Adrenal gland (tissue), 19 donors: ENCODE results near the gene ZNF101. TPM values are rescaled to one million over a fixed set of nuclear protein-coding genes. Genes with fewer than 3 reads are reported as not detected.

ENCODE experiments used
- DNase-seq, 7 donors: peaks; one replicate each; pipeline ENCODE4 v3.0.0-alpha.2; 2019 to 2020
- H3K27ac ChIP-seq, 5 donors: fragments of 200-600 bp; sonication (generic) in 4 of 5; 1 replicate in 3 of 5; 2 replicates in 2 of 5; pipeline versions ENCODE4 v1.5.1 to v1.8.0; 2016 to 2020; ENCODE audit warnings: mild to moderate bottlenecking in 1 of 5
- H3K27me3 ChIP-seq: fragments of 200-600 bp; 2 replicates; pipeline ENCODE4 v1.8.0; 2021
- H3K36me3 ChIP-seq, 2 donors: fragments of 200-600 bp; replicated peaks in 1 of 2; 1 replicate in 1 of 2; 2 replicates in 1 of 2; pipeline versions ENCODE4 v1.5.1 to v1.8.0; 2018 to 2022
- H3K4me1 ChIP-seq, 2 donors: fragments of 200-600 bp; replicated peaks in 1 of 2; 1 replicate in 1 of 2; 2 replicates in 1 of 2; pipeline versions ENCODE4 v1.5.1 to v1.8.0; 2018 to 2021
- H3K4me3 ChIP-seq, 4 donors: fragments of 200-600 bp; sonication (generic) in 3 of 4; one replicate each; pipeline ENCODE4 v1.5.1; 2016 to 2018
- H3K9me3 ChIP-seq, 3 donors: fragments of 200-600 bp; sonication (generic) in 1 of 3; replicated peaks in 1 of 3; 1 replicate in 2 of 3; 2 replicates in 1 of 3; pipeline versions ENCODE4 v1.5.1 to v1.8.0; 2016 to 2021
- POLR2A ChIP-seq, 2 donors: fragments of 450-650 bp; IDR thresholded peaks; one replicate each; pipeline ENCODE4 v1.6.1; 2017; ENCODE audit warnings: antibody characterized with exemption in 2 of 2, mild to moderate bottlenecking in 2 of 2, moderate library complexity in 1 of 2
- WGBS, 4 donors: extraction: QIAGEN DNeasy Blood & Tissue Kit in 2 of 4; methylation state at CpG; one replicate each; pipeline versions ENCODE4 v1.1.5 to v1.1.7; 2013 to 2017; 5-methylcytosine and 5-hydroxymethylcytosine counted together
- intact Hi-C, 2 donors: fragments of 100-400 bp; cut with DNase I; formaldehyde crosslinking; loops; one replicate each; pipeline versions ENCODE4 v1.14.1 to v1.15.0; 2022 to 2023
- long read RNA-seq, 10 donors: library from polyadenylated mRNA in 3 of 10; unstranded in 2 of 10; stranded (forward) in 1 of 10; transcript quantifications; one replicate each; pipeline ENCODE4 v2.0.0 and lab custom pipeline, GENCODE V29; 2021 to 2026
- polyA plus RNA-seq, 3 donors: library from polyadenylated mRNA; stranded (reverse); fragments of 200-250 nt in 2 of 3; fragments of 350-450 nt in 1 of 3; fragmentation: Illumina TruSeq in 1 of 3; extraction: RNeasy Lipid Tissue Mini Kit (QIAGEN cat#74804) in 1 of 3; gene quantifications; one replicate each; pipeline ENCODE4 v1.2.3, GENCODE V29; 2013 to 2014
- total RNA-seq, 9 donors: library from RNA; depleted of rRNA in 4 of 9; stranded (reverse); fragments of >200 nt in 4 of 9; fragments of 120-200 nt in 1 of 9; fragmentation: NEBNext Ultra II Directional in 1 of 9; extraction: Animal tissue kit (Norgen Biotek cat#: 25700) in 1 of 9; gene quantifications; one replicate each; pipeline versions ENCODE4 v1.1.0 to v1.2.4, GENCODE V29; 2013 to 2023
- TF ChIP-seq, protein P1 (sequence below), 6 experiments: fragments of 450-650 bp in 4 of 6; fragments of 200-600 bp in 2 of 6; sonication (generic) in 1 of 6; IDR thresholded peaks; 1 replicate in 5 of 6; 2 replicates in 1 of 6; pipeline versions ENCODE4 v1.5.1 to v1.8.0; 2016 to 2021; ENCODE audit warnings: antibody characterized with exemption in 6 of 6, mild to moderate bottlenecking in 2 of 6, moderate library complexity in 1 of 6
- donor health status: healthy with polysubstance abuse.
- donor health status: Bipolar disorder and iron deficiency.
- donor health status: DM: yes; HTN: yes; CAD: no.
- donor health status: DM: no; HTN: no; CAD: no.
- donor health status: DM: no; HTN: no; CAD: no.
- donor health status: DM: yes; HTN: yes; CAD: no.

Gene ZNF101
- 1 to 10 TPM; 1.3 to 9.8 (median 6.4) TPM for total RNA-seq
- polyA plus RNA-seq = 10 to 100 TPM in 1 of 3 donors, 1 to 10 TPM in 2; 6.0 to 11.8 (median 6.2) TPM
- long read RNA-seq, donor 1 = 0 reads
- long read RNA-seq, donor 2 = 0 reads
- long read RNA-seq, donor 3, partial matches to known transcripts = 0 of 1 reads
- long read RNA-seq, donor 3, other reads (novel, unspliced or antisense) = 0 of 1 reads
- long read RNA-seq, donor 4, partial matches to known transcripts = 0 of 1 reads
- long read RNA-seq, donor 4, other reads (novel, unspliced or antisense) = 1 of 1 reads
- long read RNA-seq, donor 5, partial matches to known transcripts = 0 of 4 reads
- long read RNA-seq, donor 5, other reads (novel, unspliced or antisense) = 2 of 4 reads
- long read RNA-seq, donor 6, full-length matches to known transcripts = 1 of 1 reads
- long read RNA-seq, donor 6, partial matches to known transcripts = 0 of 1 reads
- long read RNA-seq, donor 6, other reads (novel, unspliced or antisense) = 0 of 1 reads
- long read RNA-seq, donor 7 = 0 reads
- long read RNA-seq, donor 8 = 0 reads
- long read RNA-seq, donor 9 = 0 reads
- long read RNA-seq, donor 10 = 0 reads

DNA sequence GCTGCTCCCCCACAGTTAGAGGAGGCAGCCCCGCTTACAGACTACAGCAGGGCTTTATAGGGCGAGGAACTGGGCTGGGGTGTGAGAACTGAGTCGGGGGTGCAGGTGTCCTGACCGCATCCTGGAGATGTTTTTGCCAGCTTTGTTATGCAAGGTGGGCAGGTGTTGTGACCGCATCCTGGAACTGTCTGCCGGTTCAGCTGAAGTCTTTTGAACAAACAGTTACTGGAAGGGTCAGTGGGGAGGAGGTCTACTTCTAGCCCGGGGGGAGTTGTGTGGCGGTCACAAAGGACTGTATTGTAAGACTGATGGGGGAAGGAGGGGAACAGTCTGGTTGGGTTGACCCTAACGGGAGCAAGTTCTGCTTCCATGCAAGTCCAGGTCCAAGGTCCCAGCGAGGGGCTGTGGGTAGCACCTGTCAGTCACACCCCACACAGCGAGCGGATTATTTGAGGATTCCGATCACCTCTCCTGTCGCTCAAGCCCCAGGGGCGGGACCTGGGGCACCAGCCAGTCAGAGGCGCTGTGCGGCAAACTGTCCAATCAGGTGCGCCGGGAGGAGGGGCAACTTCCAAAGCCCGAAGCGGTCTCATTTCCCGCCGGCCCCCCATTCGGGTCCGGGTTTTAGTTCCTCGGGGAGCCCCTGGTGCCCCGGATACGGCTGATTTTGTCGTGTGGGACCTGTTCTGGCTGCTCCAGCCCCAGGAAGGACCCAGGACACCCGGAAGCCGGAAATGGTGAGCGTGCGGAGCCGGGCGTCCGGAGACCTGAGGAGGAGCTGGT lies at the start of gene ZNF101:
Gene ZNF101 (plus strand): TSS at position 610 of the 783 bp plus-strand sequence. CDS start 125 bp downstream, at position 735.
- DNase-seq = peak; percentile 89 to 96 (median 92)
- Histone ChIP-seq H3K36me3 (no peaks in the 10 kb centered on the region), H3K4me1 (peaks cover 5% of the 10 kb centered on the region in 2 donors), H3K9me3 (no peaks in the 10 kb centered on the region), H3K4me3 (peak within 1 kb of the TSS; percentile 40 to 95 (median 81)), H3K27ac (peak within 1 kb of the TSS in 4 of 5 donors; percentile 57 to 91 (median 70)), H3K27me3 (no peaks in the 10 kb centered on the region)
- TF ChIP-seq POLR2A (IDR thresholded peaks at IDR 0.05) = peak in 1 of 2 donors; percentile 16
- TF ChIP-seq, protein P1, sequence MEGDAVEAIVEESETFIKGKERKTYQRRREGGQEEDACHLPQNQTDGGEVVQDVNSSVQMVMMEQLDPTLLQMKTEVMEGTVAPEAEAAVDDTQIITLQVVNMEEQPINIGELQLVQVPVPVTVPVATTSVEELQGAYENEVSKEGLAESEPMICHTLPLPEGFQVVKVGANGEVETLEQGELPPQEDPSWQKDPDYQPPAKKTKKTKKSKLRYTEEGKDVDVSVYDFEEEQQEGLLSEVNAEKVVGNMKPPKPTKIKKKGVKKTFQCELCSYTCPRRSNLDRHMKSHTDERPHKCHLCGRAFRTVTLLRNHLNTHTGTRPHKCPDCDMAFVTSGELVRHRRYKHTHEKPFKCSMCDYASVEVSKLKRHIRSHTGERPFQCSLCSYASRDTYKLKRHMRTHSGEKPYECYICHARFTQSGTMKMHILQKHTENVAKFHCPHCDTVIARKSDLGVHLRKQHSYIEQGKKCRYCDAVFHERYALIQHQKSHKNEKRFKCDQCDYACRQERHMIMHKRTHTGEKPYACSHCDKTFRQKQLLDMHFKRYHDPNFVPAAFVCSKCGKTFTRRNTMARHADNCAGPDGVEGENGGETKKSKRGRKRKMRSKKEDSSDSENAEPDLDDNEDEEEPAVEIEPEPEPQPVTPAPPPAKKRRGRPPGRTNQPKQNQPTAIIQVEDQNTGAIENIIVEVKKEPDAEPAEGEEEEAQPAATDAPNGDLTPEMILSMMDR (IDR thresholded peaks at IDR 0.05) = no peak
- WGBS, 4 donors = 4 to 10% (median 7%) methylated on average over 14 to 36 of the region's 36 CpGs
- intact Hi-C loops = no loop called here

DNA sequence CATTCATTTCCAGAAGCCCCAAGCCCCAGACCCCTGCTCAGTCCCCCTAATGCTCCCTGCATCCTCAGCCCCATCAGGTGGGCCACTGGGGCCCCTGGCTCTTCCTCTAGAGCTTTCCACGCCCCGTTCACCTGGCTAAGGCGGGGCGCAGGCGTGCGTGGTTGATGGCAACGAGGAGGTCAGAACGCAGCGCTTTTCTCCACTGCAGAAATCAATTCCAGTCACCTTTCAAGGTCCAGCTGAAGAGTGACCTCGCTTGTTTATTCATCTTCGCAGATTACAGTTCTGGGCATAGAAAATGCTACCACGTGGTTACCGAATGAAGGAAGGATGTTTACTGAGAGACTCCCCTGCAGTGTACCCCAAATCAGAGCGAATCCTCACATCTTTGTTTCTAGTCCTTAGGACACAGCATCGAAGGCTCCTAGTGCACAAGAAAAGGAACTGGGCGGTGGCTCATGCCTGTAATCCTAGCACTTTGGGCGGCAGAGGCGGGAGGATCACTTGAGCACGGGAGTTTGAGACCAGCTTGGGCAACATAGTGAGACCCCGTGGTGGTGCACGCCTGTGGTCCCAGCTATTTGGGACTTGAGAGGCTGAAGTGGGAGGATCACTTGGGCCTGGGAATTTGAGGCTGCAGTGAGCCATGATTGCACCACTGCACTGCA lies 49.3 kb upstream of the ZNF101 start:
- intact Hi-C loops = no loop called here
- Histone ChIP-seq H3K27me3 (peaks cover 6% of the 10 kb centered on the region), H3K36me3 (no peaks in the 10 kb centered on the region), H3K4me1 (no peaks in the 10 kb centered on the region), H3K27ac (no peak overlapping the region), H3K9me3 (no peaks in the 10 kb centered on the region), H3K4me3 (no peak overlapping the region)
- 24 to 50% (median 45%) methylated on average over 15 to 21 of the region's 21 CpGs for WGBS, 4 donors
- DNase-seq = peak in 1 of 7 donors; percentile 32
- TF ChIP-seq, protein P1 (IDR thresholded peaks at IDR 0.05) = no peak
- TF ChIP-seq POLR2A (IDR thresholded peaks at IDR 0.05) = no peak

DNA sequence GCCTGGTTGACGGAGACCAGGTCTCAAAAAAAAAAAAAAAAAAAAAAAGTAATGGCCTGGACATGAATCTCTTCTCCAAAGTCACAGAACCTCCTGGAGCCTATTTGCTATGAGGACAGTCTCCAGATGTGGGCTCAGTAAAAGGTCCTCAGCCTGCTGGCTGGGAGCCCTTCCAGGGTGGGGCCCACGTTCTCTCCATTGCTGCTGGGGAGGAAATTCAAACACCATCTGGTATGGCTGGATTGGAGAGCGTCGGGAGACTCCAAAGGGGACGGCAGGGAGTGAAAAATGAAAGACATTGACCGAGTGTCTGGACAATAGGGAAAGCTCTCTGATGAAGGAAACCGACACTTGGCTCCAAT lies 48.8 kb upstream of the ZNF101 start:
- Histone ChIP-seq H3K27ac (no peak overlapping the region), H3K9me3 (no peaks in the 10 kb centered on the region), H3K27me3 (peaks cover 6% of the 10 kb centered on the region), H3K4me1 (no peaks in the 10 kb centered on the region), H3K4me3 (no peak overlapping the region), H3K36me3 (no peaks in the 10 kb centered on the region)
- TF ChIP-seq POLR2A (IDR thresholded peaks at IDR 0.05) = no peak
- TF ChIP-seq, protein P1 (IDR thresholded peaks at IDR 0.05) = no peak
- 60 to 82% (median 73%) methylated on average over 7 of the region's 7 CpGs for WGBS, 4 donors
- intact Hi-C loops = no loop called here
- no peak for DNase-seq
